HG03039 (cell line): ENCODE measurements around the gene PTPRD.
"Not testable (repeated sequence)": the region's sequence is repeated elsewhere in the genome, so short reads cannot be mapped to it uniquely, and the experiment has no call there.

Experiments used
- ATAC-seq: cut with Tn5 transposase; IDR thresholded peaks from one replicate; pipeline ENCODE4 v1.9.1; 2021; ENCODE audit warnings: mild to moderate bottlenecking, moderate library complexity; ENCODE audit not compliant: unreplicated experiment

The PTPRD gene

DNA sequence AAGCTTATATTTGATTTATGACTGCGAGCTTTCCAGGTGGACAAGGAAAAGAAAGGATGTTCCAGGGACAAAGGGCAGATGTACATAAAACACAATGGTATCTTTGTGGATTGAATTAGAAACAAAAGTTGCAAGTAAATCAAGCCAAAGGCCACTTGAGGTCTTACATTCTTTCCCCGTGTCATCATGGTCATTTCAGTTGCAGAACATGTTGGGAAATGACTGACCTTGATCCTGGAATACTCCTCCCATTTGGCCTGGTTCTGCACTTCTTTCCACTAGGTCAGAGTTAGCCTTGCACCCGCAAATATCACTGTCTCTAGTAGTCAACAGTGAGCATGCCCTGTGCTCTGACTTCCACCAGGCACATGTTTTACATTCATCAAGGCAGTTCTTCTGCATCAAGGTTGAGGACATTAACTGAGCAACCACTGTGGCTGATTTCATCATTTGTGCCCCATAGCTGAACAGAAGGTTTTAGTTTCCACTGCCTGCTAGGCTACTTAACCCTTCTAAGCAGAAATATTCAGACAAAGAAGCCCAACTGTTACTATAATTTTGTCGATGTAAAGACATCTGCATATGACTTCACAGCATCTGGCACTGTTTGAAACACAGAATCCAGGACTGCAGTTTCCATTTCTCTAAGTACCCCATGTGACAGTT, 1651.5 kb downstream of the PTPRD start:
- ATAC-seq: no peak

DNA sequence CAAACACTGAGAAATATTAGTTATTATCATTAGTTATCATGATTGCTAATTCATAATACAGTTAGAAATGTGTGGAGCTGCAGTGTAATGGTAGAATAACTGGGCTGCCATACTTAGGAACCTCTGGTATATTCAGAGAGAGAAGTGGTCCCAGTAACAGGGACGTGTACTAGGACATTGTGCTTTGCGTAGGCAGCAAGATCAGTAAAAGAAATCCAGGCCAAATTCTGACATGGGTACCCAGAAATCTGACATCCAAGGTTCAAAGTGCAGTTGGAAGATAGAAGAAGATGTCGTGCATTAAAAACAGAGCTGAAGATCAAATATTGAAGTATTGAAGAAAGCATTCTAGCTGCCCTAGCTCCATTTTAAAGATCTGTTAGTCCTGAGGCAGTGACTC, 1652.5 kb downstream of the PTPRD start:
- no peak for ATAC-seq

DNA sequence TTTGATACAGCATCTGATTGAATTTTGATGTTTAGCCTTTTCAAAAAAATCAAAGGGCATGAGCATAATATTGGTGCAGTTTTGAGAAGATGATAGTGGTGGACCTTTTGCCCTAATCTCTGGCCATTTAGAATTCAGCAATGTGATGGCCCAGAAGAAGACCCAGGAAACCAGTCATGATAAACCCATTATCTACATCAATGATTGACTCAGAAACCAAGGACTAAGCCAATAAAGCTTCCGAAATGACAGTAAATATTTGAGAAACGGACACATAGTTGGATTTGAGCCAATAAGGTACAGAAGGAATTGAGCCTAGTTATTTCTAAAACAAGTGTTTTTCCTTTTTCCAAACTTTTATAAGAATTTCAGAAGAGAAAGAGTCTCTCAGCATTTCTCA, 1654.4 kb downstream of the PTPRD start:
- ATAC-seq: no peak

DNA sequence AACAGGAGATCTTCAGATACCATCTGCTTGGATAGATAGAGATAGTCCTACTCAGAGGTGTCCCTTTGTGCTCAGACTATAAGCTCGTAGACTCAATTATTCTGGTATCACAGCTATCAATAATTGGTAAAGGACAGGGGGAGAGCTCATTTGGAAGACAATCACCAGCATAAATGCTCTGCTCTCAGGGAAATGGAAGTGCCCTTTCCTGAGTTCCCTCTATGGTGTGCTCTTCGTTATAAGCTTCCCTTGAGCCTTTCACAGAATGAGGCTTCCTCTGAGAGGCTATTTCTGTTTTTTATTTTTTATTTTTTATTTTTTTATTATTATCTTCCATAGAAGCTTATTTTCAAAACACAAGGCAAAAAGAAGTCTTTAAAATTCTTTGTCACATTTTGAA, 1657.5 kb downstream of the PTPRD start:
- ATAC-seq: no peak

DNA sequence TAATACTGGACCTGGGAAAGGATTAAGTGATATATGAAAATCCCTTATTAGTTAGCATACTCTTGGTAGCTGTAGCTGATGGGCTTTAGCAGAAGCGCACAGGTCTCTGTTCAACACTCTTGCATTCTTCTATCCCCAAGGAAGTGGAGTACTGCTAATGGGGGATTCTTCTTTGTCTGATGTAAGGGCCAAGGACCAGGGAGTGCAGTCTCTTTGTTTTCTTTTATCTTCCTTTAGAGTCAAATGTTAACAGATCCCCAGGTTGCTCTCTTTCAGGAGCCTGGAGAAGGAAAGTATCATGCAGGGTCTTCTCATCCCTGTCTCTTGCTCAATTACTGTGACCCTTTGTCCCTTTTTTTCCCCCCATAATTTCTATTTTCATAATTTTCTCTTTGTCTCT, 1666.3 kb downstream of the PTPRD start:
- no peak for ATAC-seq

DNA sequence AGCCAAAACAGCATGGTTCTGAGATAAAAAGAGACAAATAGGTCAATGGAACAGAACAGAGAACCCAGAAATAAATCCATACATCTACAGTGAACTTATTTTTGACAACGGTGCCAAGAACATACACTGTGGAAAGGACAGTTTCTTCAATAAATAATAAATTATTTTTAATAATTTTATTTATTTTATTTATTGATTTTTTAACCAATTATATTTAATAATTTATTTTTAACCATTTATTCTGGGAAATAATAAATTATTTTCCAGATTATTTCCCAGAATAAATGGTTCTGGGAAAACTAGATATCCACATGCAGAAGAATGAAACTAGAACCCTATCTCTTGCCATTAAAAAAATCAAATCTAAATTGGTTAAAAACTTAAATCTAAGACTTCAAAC, 1669.4 kb downstream of the PTPRD start:
- ATAC-seq: no peak

DNA sequence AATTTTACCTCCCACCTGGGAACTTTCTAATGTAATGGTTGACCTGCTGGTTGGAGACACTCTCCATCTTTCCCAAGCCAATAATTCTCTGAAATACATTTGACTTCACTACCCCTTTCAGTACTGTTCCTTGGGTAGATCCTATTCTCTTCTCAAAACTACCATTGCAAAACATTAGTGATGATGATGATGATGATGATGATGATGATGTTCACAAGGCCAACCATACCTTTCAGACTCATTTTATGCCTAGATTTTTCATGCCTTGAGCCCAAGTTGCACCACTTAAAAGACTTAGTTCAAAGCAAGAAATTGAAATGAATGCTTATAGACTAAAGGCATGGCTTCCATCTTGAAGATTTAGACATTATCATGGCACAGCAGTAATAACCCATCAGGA, 1672.2 kb downstream of the PTPRD start:
- ATAC-seq: no peak

DNA sequence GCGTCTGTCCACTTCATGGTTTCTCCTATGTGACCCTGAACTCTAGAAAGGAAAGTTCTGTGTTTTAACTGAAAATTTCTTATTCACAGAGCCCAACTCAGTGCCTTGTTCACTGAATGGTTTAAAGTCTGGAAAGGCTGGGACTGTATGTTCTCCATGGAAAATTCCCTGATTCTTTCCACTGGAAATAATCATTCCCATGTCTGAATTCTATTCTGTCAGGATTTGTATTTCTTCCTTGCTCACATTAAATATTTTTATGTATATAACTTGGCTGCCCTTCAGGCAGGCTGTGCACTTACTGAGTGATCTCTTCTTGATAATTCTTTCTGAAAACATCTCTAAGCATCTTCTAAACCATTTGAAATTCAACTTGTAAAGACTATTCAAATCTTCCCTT, 1686.3 kb downstream of the PTPRD start:
- ATAC-seq: no peak

DNA sequence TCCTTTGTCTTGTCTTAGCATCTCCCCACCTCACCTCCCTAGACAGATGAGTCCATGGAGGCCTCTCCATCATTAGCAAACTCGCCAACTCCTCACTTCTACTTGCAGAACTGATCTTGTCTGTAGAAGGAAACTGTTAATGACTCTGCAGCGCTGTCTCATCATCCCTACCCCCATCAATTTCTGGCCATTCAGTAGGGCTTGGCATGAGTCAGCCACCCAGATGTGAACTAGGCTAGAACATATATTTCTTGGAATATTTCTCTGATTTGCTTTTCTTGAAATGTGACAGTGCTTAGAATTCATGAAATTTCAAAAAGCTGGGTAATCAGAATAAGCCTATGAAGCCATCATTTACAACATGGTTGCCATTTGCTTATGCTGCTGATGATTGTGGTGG, 1688.2 kb downstream of the PTPRD start:
- no peak for ATAC-seq

DNA sequence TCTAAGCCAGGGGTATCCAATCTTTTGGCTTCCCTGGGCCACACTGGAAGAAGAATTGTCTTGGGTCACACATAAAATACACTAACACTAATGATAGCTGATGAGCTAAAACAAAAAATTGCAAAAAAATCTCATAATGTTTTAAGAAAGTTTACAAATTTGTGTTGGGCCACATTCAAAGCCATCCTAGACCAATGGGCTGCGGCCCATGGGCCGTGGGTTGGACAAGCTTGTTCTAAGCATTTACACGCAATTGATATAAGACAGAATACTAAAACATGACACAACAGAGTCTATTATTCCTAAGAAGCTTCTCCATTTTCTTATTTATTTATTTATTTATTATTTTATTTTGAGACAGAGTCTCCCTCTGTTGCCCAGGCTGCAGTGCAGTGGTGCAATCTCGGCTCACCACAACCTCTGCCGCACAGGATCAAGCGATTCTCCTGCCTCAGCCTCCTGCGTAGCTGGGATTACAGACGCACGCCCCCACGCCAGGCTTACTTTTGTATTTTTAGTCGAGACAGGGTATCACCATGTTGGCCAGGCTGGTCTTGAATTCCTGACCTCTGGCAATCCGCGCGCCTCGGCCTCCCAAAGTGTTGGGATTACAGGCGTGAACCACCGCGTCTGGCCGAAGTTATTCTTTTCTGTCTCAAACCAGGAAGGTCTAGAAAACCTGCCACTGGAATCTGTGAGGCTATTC, 1692.2 kb downstream of the PTPRD start:
- ATAC-seq: not testable (repeated sequence)

DNA sequence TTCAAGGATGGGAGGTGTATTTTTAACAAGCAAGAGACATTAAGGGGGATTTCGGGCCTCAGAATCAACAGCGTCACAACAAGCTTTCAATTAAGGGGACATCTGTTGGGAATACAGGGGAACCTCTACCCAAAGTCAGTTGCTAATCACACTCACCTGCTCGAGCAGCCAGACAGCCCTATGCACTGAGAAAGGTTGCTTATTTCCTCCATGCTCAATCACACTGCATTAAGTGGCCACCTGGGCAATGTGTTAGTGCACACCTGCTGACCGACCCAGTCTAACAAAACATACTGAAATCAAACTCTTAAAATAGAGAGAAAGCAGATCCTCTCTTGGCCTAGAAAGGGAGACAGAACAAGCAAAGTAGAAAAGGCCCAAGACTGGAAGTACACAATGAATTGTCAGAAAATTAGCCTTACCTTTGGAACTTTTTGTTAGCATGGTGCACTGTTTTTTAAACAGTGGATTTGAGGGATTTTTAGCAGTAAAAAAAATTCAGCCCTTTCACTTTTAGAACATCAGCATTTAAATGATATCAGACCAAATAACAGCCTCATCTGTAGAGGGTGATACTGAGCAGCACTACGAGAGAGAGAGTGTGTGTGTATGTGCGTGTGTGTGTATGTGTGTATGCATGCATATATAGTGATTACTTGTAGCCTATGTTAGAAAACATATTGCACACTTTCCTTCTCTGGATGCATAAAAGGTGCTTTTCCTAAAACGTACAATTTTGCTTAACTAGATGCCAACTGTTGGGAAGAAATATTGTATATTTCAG, 1694.7 kb downstream of the PTPRD start:
- ATAC-seq: no peak

DNA sequence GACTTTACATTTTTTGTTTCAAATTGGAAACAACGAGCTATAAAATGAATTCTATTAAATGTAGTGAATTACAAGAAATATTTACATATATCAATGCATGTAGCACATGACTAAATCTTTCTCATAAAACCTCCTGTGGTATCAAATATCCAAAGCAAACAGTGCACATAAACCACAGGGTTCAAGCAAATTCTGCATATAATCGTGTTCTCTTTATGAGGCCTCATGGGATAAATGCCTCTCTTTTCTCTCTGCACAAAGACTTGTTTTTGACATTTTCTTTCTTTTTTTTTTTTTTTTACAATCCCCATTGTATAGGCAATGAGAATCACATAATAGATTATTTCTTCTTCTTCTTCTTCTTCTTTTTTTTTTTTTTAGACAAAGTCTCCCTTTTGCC, 1696.0 kb downstream of the PTPRD start:
- ATAC-seq: no peak

DNA sequence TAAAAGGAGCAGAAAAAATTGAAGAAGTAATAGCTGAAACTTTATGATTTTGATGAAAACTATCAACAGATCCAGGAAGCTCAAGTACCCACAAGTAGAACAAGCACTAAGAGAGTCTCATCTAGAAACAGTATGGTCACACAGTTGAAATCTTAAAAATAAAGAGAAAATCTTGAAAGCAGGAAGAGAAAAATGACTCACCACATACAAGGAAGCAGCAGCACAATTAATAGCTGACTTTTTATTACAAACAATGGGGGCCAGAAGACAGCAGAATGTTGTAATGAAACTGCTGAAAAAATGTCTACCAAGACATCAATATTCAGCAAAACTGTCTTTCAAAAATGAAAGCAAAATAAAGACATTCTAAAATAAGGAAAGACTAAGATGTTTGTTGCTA, 1704.9 kb downstream of the PTPRD start:
- ATAC-seq: no peak

DNA sequence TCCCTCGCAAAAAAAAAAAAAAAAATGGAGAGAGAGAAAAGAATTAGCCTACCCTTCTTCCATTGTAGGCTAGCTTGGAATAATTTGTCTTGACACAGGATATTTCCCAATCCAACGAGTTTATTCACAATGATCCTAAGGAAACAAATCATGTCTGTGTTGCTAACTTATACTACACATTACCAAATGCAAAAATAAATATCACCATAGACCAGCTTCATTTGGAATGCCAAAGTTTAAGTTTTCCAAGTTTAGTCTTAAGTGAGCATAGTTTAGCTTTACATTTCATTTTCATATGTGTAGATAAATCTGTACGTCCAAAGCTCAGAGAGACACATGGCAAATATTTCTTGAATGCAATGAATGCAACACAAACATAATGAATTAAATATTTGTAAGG, 1707.1 kb downstream of the PTPRD start:
- no peak for ATAC-seq

DNA sequence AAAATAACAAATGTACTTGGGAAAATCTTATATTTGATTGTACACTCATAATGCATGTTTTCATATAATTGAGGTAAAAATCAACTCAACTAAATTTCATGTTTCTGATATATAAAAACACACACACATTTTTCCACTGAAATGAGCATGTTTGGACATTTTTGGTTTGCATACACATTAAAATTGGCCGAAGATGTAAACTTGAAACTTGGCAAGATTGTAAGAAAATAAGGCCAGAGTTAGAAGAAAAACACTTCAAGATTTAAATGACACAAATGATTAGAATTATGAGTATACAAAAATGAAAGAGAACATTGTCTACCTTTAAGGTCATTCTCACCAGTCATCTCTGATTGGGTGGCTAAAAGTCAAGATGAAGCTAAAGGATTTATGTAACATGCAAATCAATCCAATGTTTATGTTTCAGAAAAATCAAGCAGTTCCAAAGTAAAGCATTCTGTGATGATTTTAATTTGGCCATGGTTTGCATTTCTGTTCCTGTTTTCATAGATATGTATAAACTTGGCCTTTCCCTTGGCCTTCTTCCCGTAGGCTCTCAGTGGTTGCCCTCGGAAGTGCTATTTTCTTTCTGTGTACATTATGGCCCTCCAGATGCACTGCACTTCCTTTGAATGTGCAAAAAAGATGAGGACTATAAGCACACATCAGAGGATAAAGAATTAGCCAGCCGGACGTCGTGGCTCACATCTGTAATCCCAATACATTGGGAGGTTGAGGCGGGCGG, 1707.9 kb downstream of the PTPRD start:
- ATAC-seq: no peak

DNA sequence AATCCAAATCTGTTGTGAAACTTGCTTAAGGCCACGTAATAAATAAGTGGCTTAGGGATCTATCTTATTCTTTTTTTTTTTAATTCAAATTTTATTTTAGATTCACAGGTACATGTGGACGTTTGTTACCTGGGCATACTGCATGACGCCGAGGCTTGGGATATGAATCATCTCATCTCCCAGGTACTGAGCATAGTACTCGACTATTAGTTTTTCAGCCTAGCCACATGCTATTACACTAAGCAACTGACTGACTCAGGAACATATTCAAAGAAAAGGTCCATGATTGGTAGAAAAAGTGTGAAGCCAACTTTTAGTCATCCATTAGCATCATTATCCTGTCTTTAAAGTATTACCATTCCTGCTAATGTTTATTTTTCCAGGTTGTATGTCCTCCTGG, 1709.7 kb downstream of the PTPRD start:
- no peak for ATAC-seq

DNA sequence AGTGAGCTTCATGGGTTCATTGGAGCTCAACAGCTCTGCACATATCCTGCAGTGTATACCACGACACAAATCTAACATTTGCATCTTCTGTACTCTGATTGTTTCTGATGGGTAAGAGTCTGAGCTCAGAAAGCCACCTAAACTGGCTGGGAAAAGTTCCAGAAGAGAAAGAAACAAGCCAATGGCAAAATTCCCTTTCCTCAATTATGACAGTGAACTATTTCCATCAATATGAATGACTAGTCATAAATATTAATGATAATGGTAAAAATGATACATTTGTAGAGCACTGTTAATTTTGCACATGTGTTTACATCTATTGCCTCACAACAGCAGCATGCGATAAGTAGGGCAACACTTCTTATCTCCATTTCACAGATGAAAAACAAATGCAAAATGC, 1711.7 kb downstream of the PTPRD start:
- ATAC-seq: no peak

DNA sequence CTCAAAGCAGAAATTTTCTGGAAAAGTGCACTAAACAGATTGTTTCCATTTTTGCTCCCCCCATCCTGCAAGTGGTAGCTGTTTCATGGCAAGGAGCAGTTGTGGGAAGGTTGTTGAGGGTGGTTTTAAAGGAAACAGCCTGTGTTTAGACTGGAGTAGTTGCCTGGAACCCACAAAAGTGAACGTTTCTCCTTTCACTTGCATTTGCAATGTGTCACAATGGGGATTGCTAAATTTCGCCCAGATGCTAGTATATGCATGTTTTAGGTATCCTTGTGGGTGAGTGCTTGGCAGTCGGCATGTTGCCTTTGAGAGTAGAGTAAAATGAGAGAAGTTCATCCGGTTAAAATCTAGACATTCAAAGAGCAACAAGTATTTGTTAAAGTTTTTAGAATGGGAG, 1713.3 kb downstream of the PTPRD start:
- no peak for ATAC-seq

DNA sequence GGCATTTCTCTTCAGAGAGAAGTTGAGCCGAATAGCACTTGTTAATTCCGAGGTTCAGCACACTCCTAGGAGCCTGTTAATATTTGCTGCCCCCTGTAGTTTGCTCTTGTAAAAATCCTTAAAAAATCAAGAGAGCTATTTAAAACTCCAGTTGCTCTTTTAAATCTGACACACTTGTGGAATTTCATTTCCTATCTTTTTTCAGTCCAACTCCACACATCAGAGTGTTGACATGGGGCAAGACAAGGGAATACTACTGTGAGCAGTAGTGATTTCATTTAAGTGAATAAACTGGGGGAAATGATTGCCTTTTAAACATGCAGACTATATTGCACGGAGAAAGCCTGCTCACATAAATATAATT, 1717.0 kb downstream of the PTPRD start:
- ATAC-seq: no peak

DNA sequence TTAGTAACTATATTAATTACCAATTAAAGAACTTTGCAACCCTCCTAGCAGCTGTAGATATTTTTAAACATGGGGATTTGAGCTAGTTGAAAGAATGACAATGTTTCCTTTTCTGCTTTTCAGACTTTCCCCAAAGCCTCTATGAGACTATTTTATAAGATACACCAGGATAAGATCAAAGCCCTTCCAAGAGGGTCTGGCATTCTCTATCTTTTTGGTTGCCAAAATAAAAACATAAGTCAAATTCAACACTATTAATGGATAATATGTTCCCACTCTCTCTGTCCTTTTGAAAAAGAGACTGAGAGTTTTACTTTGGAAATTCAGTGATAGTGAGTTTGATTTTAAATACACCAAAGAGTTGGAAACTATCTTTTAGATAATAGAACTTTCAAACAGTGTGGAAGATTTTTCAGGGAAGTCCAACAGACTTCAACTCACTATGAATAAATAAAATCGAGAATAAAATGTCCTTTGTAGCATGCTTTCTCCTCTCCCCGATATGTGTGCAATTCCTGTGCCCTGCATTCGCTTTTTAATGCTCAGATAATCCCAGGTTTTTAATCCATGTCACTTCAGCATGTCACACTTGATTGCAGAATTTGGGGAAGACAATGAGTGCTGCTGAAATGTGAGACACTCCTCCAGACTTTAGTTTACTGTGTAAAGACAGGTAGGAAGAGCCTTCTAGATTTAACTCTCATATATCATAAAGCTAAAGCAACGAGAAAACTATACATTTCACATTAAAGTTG, 1717.5 kb downstream of the PTPRD start:
- no peak for ATAC-seq

DNA sequence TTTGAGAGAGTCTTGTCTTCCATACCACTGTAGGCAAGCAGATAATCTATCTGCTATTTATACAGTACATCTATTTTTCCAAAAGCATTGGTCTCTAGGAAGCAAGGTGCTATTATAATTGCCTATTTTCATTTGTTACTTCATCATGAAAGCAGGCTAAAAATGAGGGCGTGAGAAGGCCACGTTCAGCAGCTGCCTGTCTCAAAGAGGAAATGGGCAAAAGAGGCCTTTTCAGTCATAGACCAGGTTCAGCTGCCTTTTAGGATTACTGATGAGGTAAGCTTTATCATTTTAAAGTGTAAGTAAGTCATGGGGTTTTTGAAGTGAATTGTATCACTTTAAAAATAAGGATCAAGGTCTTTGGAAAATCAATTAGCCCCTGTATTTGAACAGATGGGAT, 1722.1 kb downstream of the PTPRD start:
- no peak for ATAC-seq
